ENCODE data around the gene WFS1. TPM values are rescaled to one million over a fixed set of nuclear protein-coding genes. Genes with fewer than 3 reads are reported as not detected.

Gene WFS1
- total and polyA plus RNA-seq, 2 of the 4 experiments (the other 2 are of a cell fraction): 9.7 to 42.4 TPM

DNA sequence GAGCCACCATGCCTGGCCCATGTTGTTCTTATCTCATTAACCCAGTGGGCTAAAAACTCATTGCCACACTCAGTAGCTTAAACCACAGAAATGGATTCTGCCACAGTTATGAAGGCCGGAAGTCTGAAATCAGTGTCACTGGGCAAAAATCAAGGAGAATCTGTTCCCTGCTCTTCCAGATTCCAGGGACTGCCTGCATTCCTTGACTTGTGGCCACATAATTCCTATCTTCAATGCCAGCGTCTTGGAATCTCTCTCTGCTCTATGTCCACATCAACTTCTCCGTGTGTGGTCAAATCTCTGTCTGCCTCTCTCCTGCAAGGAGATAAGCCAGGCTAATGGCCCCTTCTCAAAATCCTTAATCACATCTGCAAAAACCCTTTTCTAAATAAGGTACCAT is 4.1 kb upstream of the WFS1 start:
- H2AFZ ChIP-seq (replicated peaks; ENCODE audit: low read length, poor library complexity): no peak overlapping the region
- TF ChIP-seq, protein P1, sequence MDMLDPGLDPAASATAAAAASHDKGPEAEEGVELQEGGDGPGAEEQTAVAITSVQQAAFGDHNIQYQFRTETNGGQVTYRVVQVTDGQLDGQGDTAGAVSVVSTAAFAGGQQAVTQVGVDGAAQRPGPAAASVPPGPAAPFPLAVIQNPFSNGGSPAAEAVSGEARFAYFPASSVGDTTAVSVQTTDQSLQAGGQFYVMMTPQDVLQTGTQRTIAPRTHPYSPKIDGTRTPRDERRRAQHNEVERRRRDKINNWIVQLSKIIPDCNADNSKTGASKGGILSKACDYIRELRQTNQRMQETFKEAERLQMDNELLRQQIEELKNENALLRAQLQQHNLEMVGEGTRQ (IDR thresholded peaks at IDR 0.05; ENCODE audit: low read depth, low read length): no peak
- TF ChIP-seq POLR2A (IDR thresholded peaks at IDR 0.05; ENCODE audit: low read depth, low read length): no peak
- TF ChIP-seq, protein P2, sequence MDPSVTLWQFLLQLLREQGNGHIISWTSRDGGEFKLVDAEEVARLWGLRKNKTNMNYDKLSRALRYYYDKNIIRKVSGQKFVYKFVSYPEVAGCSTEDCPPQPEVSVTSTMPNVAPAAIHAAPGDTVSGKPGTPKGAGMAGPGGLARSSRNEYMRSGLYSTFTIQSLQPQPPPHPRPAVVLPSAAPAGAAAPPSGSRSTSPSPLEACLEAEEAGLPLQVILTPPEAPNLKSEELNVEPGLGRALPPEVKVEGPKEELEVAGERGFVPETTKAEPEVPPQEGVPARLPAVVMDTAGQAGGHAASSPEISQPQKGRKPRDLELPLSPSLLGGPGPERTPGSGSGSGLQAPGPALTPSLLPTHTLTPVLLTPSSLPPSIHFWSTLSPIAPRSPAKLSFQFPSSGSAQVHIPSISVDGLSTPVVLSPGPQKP (IDR thresholded peaks at IDR 0.05; ENCODE audit: borderline replicate concordance, low read depth, low read length): no peak
- TF ChIP-seq NFE2L2 (IDR thresholded peaks at IDR 0.05; ENCODE audit: low read depth, low read length): no peak
- TF ChIP-seq, protein P3, sequence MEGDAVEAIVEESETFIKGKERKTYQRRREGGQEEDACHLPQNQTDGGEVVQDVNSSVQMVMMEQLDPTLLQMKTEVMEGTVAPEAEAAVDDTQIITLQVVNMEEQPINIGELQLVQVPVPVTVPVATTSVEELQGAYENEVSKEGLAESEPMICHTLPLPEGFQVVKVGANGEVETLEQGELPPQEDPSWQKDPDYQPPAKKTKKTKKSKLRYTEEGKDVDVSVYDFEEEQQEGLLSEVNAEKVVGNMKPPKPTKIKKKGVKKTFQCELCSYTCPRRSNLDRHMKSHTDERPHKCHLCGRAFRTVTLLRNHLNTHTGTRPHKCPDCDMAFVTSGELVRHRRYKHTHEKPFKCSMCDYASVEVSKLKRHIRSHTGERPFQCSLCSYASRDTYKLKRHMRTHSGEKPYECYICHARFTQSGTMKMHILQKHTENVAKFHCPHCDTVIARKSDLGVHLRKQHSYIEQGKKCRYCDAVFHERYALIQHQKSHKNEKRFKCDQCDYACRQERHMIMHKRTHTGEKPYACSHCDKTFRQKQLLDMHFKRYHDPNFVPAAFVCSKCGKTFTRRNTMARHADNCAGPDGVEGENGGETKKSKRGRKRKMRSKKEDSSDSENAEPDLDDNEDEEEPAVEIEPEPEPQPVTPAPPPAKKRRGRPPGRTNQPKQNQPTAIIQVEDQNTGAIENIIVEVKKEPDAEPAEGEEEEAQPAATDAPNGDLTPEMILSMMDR (conservative IDR thresholded peaks at IDR 0.05; ENCODE audit: low read depth, low read length): no peak
- TF ChIP-seq RAD21 (IDR thresholded peaks at IDR 0.05; ENCODE audit: low read length): no peak
- no peak for TF ChIP-seq CEBPB (IDR thresholded peaks at IDR 0.05; ENCODE audit: low read depth, low read length)
- TF ChIP-seq BHLHE40 (IDR thresholded peaks at IDR 0.05; ENCODE audit: low read depth, low read length): no peak
- TF ChIP-seq RCOR1 (IDR thresholded peaks at IDR 0.05; ENCODE audit: insufficient replicate concordance, low read length): no peak
- no peak for TF ChIP-seq MXI1 (IDR thresholded peaks at IDR 0.05; ENCODE audit: borderline replicate concordance, low read depth, low read length)
- no peak for TF ChIP-seq FOS (IDR thresholded peaks at IDR 0.05; ENCODE audit: low read depth, low read length)
- TF ChIP-seq CHD1 (IDR thresholded peaks at IDR 0.05; ENCODE audit: low read depth, low read length): no peak
- in situ Hi-C loops (cut with MboI; ENCODE audit: low sequenced_read_pairs) (no loop called here), dilution Hi-C loops (cut with HindIII; ENCODE audit: low sequenced_read_pairs, unreplicated experiment) (no loop called here), intact Hi-C loops (cut with micrococcal nuclease) (no loop called here)
- H3K56ac ChIP-seq (ENCODE audit: extremely low read depth, insufficient read depth, low read length): no peak overlapping the region
- H2BK20ac ChIP-seq (ENCODE audit: low read depth, low read length): no peak overlapping the region
- peaks cover 2% of the 10 kb centered on the region in 2 experiments; a peak in 2 of 4 replicates for H3K79me1 ChIP-seq (ENCODE audit: low read depth in 1 of 2, low read length in 2 of 2)
- no peak overlapping the region for H3K23ac ChIP-seq (ENCODE audit: low read depth, low read length)
- no peak overlapping the region for H4K8ac ChIP-seq (ENCODE audit: low read depth in 2 of 2, low read length in 2 of 2)
- H3K4ac ChIP-seq (ENCODE audit: low read depth, low read length): no peak overlapping the region
- no peaks in the 10 kb centered on the region for H3K36me3 ChIP-seq (ENCODE audit: control insufficient read depth, insufficient read depth, low read length)
- BruUV-seq (replicated peaks): no TSS peak
- ChIA-PET CTCF (interaction anchor here (2.3 kb wide), 1 partner anchor 66 kb away, joined by 12 read pairs; no protein-coding TSS in a partner anchor), POLR2A (ENCODE audit: unreplicated experiment) (no interaction called here)
- H3K4me1 ChIP-seq (ENCODE audit: control insufficient read depth, insufficient read depth, low read length): no peaks in the 10 kb centered on the region
- H4K5ac ChIP-seq (ENCODE audit: low read depth, low read length): no peak overlapping the region
- no peak overlapping the region for H2AK9ac ChIP-seq (replicated peaks; ENCODE audit: low read depth, low read length, poor library complexity)
- no peaks in the 10 kb centered on the region for H3K9me1 ChIP-seq (ENCODE audit: insufficient read depth, low read length)
- H3K27me3 ChIP-seq (ENCODE audit: control insufficient read depth, insufficient read depth, low read length): peaks cover 6% of the 10 kb centered on the region; the same call in 1 of the 2 replicates
- no peak overlapping the region for H3K4me3 ChIP-seq (ENCODE audit: insufficient read depth, low read depth, low read length)
- no peak overlapping the region for H3K14ac ChIP-seq (replicated peaks; ENCODE audit: low read depth, low read length)
- no peak for DNase-seq
- 100% methylated on average over 1 of the region's 3 CpGs; no CpG with 5 or more reads in 1 of the 2 experiments for WGBS, 2 experiments (ENCODE audit: extremely low coverage in 2 of 2, insufficient read length in 1 of 2)
- no peak overlapping the region for H3K27ac ChIP-seq (ENCODE audit: insufficient read depth, low read length)
- no peak for ATAC-seq (ENCODE audit: low read depth)
- H2BK5ac ChIP-seq (ENCODE audit: low read depth, low read length, poor library complexity, severe bottlenecking): no peak overlapping the region
- no peaks in the 10 kb centered on the region for H3K9me3 ChIP-seq (ENCODE audit: control insufficient read depth, insufficient read depth, low read length)
- no peak overlapping the region for H3K18ac ChIP-seq (ENCODE audit: low read depth, low read length)
- no peak overlapping the region for H3K9ac ChIP-seq (ENCODE audit: low read depth, low read length)
- H2BK15ac ChIP-seq (ENCODE audit: low read depth, low read length): no peak overlapping the region
- H3K4me2 ChIP-seq (ENCODE audit: low read depth, low read length): no peak overlapping the region
- no peak overlapping the region for H2BK120ac ChIP-seq (ENCODE audit: low read depth, low read length)
- H4K91ac ChIP-seq (ENCODE audit: insufficient read depth, low read depth, low read length): no peak overlapping the region
- H4K20me1 ChIP-seq (ENCODE audit: insufficient read depth, low read length): no peaks in the 10 kb centered on the region
- no peak overlapping the region for H2AK5ac ChIP-seq (ENCODE audit: low read depth, low read length)

Data from IMR-90 (cell line).